K562 (cell line): ENCODE results near the gene FKBP15. TPM values are rescaled to one million over a fixed set of nuclear protein-coding genes. Genes with fewer than 3 reads are reported as not detected.

Source experiments
- CREB5 ChIP-seq: fragments of 250-450 bp; sonication (Bioruptor Pico); IDR thresholded peaks from 2 replicates; pipeline ENCODE4 v1.5.0; 2020; ENCODE audit warnings: mild to moderate bottlenecking
- CTCF ChIP-seq, 3 experiments: IDR thresholded peaks in 2 of 3; conservative IDR thresholded peaks in 1 of 3; 2 replicates each; pipeline ENCODE4 v1.5.1; 2011 to 2012; ENCODE audit warnings: low read length in 3 of 3, mild to moderate bottlenecking in 3 of 3, control low read depth in 2 of 3, improper control_type of control experiment in 1 of 3, inconsistent platforms in 1 of 3, low read depth in 1 of 3, mixed read lengths in 1 of 3, moderate library complexity in 1 of 3; ENCODE audit not compliant: insufficient read depth in 2 of 3
- CXXC5 ChIP-seq: fragments of 250-450 bp; sonication (Bioruptor Pico); IDR thresholded peaks from 2 replicates; pipeline ENCODE4 v1.8.0; 2022; ENCODE audit warnings: inconsistent platforms, mild to moderate bottlenecking, moderate library complexity
- POLR2G ChIP-seq: fragments of 200-400 bp; formaldehyde crosslinking; IDR thresholded peaks from 2 replicates; pipeline ENCODE4 v1.6.1; 2017; ENCODE audit warnings: low read depth, mild to moderate bottlenecking, antibody characterized with exemption, low read length, moderate library complexity
- RBM22 ChIP-seq: fragments of 200-400 bp; formaldehyde crosslinking; IDR thresholded peaks from 2 replicates; pipeline ENCODE4 v1.6.1; 2018; ENCODE audit warnings: low read length, low read depth; ENCODE audit not compliant: poor library complexity, severe bottlenecking
- ZBTB40 ChIP-seq, 2 experiments: fragments of 450-650 bp in 1 of 2; sonication (generic) in 1 of 2; formaldehyde crosslinking in 1 of 2; IDR thresholded peaks; 2 replicates each; pipeline versions ENCODE4 v1.7.1 to v1.9.0; 2016 to 2022; ENCODE audit warnings: inconsistent platforms in 1 of 2, mild to moderate bottlenecking in 1 of 2, missing genetic modification reagents in 1 of 2
- ZNF609 ChIP-seq: sonication (generic); formaldehyde crosslinking; IDR thresholded peaks from 2 replicates; pipeline ENCODE4 v1.8.1; 2023; ENCODE audit warnings: missing genetic modification reagents, mild to moderate bottlenecking, borderline replicate concordance
- polyA plus RNA-seq, 8 experiments: library from polyadenylated mRNA; depleted of rRNA in 4 of 8; stranded (reverse) in 5 of 8; unstranded in 3 of 8; fragments of >200 nt; fragmentation: Nextera tagmentation in 2 of 8; fragmentation: Illumina TruSeq in 1 of 8; extraction: Ambion mirVana in 2 of 8; extraction: Trizol in 1 of 8; gene quantifications; 2 replicates each; pipeline versions ENCODE4 v1.2.1 to v1.2.3, GENCODE V29; 2011 to 2014; ENCODE audit warnings: inconsistent platforms in 1 of 8, missing spikeins in 1 of 8
- total RNA-seq, 7 experiments: library from RNA; depleted of rRNA in 6 of 7; stranded (reverse); fragments of >200 nt in 6 of 7; fragmentation: Illumina TruSeq in 2 of 7; extraction: Trizol in 2 of 7; gene quantifications; 2 replicates each; pipeline versions ENCODE4 v1.2.1 to v1.2.3, GENCODE V29; 2011 to 2021; ENCODE audit warnings: low replicate concordance in 1 of 7

Gene FKBP15
- total and polyA plus RNA-seq, 9 of the 15 experiments (the other 6 are each of a cell fraction or from before 2014, with no cell fraction given), result 8.7 to 38.0 (median 18.9) TPM

GRCh38 chr9:113148781-113149510 is 72.1 kb downstream of the FKBP15 start (continued):
- TF ChIP-seq ZBTB40 (IDR thresholded peaks at IDR 0.05) (peak; percentile 65), ZBTB40 (CRISPR knock-in tag; IDR thresholded peaks at IDR 0.05) (no peak), RBM22 (no peak), CXXC5 (CRISPR knock-in tag) (no peak), CTCF (IDR thresholded peaks at IDR 0.05 in 2 of 3, conservative IDR thresholded peaks at IDR 0.05 in 1 of 3; ENCODE audit: insufficient read depth in 2 of 3, low read depth in 1 of 3, low read length in 3 of 3) (peak in 1 of 3 experiments; percentile 21; a peak in 1 of 6 replicates), ZNF609 (CRISPR knock-in tag) (no peak), CREB5 (CRISPR knock-in tag) (no peak), POLR2G (no peak)
